ENCODE data around the gene PPP1R15B.
"Not testable (repeated sequence)": the region's sequence is repeated elsewhere in the genome, so short reads cannot be mapped to it uniquely, and the experiment has no call there.

The PPP1R15B gene

DNA sequence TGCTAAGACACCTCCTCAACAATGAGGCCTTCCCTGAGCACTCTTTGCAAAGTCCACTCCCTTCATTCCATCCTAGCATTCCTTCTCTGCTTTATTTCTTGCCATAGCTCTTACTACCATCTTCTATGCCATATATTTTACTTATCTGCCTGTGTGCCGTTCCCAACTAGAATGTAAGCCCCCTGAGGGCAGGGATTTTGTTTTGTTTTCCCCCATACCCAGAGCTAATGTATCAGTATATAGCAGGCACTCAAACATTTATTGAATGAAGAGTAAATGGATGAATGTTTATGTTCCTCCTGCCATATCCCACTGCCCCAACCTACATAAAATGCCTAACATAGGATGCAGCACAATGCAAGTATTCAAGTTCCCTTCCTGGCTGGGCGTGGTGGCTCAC lies 14.9 kb upstream of the PPP1R15B start:
- no peak for DNase-seq (ENCODE audit: low spot score)
- TF ChIP-seq, protein P1, sequence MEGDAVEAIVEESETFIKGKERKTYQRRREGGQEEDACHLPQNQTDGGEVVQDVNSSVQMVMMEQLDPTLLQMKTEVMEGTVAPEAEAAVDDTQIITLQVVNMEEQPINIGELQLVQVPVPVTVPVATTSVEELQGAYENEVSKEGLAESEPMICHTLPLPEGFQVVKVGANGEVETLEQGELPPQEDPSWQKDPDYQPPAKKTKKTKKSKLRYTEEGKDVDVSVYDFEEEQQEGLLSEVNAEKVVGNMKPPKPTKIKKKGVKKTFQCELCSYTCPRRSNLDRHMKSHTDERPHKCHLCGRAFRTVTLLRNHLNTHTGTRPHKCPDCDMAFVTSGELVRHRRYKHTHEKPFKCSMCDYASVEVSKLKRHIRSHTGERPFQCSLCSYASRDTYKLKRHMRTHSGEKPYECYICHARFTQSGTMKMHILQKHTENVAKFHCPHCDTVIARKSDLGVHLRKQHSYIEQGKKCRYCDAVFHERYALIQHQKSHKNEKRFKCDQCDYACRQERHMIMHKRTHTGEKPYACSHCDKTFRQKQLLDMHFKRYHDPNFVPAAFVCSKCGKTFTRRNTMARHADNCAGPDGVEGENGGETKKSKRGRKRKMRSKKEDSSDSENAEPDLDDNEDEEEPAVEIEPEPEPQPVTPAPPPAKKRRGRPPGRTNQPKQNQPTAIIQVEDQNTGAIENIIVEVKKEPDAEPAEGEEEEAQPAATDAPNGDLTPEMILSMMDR (IDR thresholded peaks at IDR 0.05; ENCODE audit: extremely low read depth, missing control alignments), result no peak

DNA sequence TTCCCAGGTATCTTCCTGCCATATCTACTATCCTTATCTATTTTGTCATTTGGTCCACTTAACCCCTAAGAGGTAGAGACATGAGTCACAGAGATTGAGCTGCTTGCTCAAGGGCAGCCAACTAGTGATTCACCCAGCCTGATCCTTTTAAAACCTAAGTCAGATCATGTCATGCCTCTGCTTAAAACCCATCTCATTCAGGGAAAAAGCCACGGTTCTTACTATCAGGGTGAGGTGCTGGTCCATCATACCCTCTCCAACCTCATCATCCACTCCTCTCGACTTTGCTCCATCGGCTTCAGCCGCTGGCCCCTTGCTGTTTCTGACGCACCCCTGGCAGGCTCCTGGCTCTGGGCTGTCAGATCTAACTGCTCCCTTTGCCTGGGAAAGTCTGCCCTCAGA lies 14.4 kb upstream of the PPP1R15B start:
- TF ChIP-seq, protein P1 (IDR thresholded peaks at IDR 0.05; ENCODE audit: extremely low read depth, missing control alignments), result no peak
- DNase-seq (ENCODE audit: low spot score), result no peak

DNA sequence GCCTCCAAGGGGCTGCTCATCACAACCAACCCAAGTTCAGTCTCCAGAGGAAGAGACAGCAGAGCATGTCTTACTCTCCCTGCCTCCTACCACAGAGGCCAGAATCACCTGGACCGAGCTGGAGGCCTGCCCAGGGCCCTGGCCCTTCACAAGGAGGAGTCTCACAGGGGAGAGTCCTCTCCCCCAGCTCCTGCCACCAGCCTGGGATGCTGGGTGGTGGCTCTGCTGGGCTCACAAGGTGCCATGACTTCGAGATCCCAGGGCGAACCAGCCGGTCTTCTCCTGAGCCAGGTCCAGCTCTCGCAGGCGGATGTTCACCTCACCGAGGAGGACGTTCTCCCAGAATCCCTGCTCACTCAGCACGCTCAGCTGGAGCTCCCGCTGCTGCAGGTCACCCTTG lies 13.0 kb upstream of the PPP1R15B start:
- TF ChIP-seq, protein P1 (IDR thresholded peaks at IDR 0.05; ENCODE audit: extremely low read depth, missing control alignments), result no peak
- DNase-seq (ENCODE audit: low spot score), result no peak

DNA sequence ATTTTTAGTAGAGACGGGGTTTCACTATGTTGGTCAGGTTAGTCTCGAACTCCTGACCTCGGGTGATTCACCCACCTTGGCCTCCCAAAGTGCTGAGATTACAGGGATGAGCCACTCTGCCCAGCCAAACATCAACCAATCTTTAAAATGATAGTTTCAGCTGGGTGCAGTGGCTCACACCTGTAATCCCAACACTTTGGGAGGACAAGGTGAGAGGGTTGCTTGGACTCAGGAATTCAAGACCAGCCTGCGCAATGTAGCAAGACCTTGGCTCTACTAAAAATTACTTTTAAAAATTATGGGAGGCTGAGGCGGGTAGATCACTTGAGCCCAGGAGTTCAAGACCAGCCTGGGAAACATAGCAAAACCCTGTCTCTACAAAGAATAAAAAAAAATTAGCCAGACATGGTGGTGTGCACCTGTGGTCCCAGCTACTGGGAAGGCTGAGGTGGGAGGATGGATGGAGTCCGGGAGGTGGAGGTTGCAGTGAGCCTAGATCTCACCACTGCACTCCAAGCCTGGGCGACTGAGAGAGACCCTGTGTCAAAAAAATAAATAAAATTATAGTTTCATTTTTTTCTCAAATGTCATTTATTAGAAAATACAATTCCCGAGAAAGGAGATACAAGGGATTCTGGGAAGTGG lies 10.6 kb upstream of the PPP1R15B start:
- not testable (repeated sequence) for DNase-seq (ENCODE audit: low spot score)

DNA sequence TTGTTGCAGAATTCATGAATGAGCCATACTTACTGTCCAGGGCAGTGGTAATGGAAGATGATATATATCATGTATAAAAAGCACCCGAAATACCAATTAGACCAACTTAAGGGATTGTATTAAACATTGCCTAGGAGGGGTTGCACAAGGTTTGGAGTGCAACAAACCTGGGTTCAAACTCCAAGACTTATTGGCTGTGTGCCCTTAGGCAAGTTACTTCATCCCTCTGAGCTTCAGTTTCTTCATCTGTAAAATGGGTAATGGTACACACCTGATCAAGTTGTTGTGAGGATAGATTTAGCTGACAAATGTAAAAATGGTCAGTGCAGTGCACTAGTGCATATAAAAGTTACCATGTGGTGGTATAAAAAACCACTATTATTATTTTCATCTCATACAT lies 9.8 kb upstream of the PPP1R15B start:
- no peak for DNase-seq (ENCODE audit: low spot score)
- TF ChIP-seq, protein P1 (IDR thresholded peaks at IDR 0.05; ENCODE audit: extremely low read depth, missing control alignments), result no peak

DNA sequence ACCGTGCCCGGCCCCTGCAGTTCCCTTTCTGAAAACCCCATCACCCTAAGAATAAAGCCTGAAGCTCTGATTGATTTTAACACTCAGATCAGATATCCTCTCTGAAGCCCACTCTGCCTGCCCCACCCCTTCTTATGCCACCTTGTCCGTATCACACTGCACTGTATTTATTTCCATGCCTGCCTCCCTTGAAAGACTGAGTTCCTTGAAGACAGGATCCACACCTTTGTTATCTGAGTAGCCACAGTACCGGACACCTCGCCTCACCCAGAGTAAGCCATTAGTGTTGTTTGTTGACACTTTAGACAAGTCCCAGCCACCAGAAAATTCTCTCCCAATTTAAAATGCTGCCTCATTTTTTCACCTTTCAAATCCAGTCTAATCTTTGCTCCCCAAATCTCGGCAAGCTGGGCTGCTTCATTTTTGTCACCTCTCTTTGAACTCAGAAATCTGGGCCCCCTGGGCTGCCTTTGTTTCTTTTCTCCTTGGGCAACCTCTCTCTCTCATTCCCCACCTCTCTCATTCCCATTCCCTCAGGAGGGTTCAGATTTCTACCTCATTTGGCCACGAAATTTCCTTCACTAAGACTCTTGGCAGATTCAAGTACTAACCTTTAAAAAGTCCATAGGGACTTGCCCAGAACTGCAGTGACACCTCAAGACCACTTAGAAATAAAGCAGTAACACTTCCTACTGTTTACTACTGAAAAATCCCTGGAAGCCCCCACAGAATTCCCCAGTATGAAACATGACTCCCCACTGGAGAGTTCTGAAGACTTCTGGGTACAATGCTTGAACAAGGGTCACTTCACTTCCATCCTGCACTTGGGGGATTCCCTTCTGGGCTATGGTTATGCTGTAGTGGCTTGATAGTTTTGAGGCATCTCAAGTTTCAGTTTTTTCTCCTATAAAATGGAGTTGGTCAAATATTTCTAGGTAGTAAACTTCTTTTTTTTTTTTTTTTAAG lies 8.7 kb upstream of the PPP1R15B start:
- TF ChIP-seq, protein P1 (IDR thresholded peaks at IDR 0.05; ENCODE audit: extremely low read depth, missing control alignments), result no peak
- peak; percentile 41 for DNase-seq (ENCODE audit: low spot score)

DNA sequence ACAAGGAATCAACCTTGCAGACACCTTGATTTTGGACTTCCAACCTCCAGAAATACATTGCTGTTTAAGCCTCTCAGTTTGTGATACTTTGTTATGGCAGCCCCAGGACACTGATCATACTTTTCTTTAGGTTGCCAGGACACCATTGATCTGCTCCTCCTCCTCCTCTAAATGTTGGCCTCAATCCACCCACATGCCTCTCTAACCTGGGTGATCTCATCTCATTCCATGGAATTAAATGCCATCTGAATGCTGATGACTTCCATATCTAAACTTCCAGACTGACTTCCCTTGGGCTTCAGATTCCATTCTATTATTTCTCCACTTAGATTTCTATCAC lies 7.4 kb upstream of the PPP1R15B start:
- DNase-seq (ENCODE audit: low spot score), result no peak
- TF ChIP-seq, protein P1 (IDR thresholded peaks at IDR 0.05; ENCODE audit: extremely low read depth, missing control alignments), result no peak
